GM21528 (cell line): Measurements from ENCODE around the gene FJX1.

Source experiments
- ATAC-seq: cut with Tn5 transposase; IDR thresholded peaks from one replicate; pipeline ENCODE4 v1.9.1; 2021; ENCODE audit warnings: mild to moderate bottlenecking, moderate library complexity; ENCODE audit not compliant: unreplicated experiment, low FRiP score

Gene FJX1

GRCh38 chr11:35605706-35606105 lies 12.6 kb upstream of the FJX1 start:
- ATAC-seq, result no peak

GRCh38 chr11:35606206-35606605 lies 12.1 kb upstream of the FJX1 start:
- ATAC-seq, result no peak

- no peak for ATAC-seq
These were observed 9.8 kb upstream of the FJX1 start for GRCh38 chr11:35608502-35608901.

GRCh38 chr11:35609656-35610055 lies 8.6 kb upstream of the FJX1 start:
- no peak for ATAC-seq

GRCh38 chr11:35610631-35611030 lies 7.6 kb upstream of the FJX1 start:
- ATAC-seq, result no peak

- no peak for ATAC-seq
These were observed 6.5 kb upstream of the FJX1 start for GRCh38 chr11:35611741-35612140.

GRCh38 chr11:35614939-35615569 lies 3.2 kb upstream of the FJX1 start:
- ATAC-seq, result no peak

- no peak for ATAC-seq
These were observed 2.0 kb upstream of the FJX1 start for GRCh38 chr11:35615921-35616900.

- no peak for ATAC-seq
These were observed 959 bp upstream of the FJX1 start for GRCh38 chr11:35617316-35617686.

GRCh38 chr11:35618497-35619115 lies 346 bp downstream of the FJX1 start:
- peak; percentile 51 for ATAC-seq

- ATAC-seq, result peak; percentile 41
These were observed 1.0 kb downstream of the FJX1 start for GRCh38 chr11:35619116-35619854.

- no peak for ATAC-seq
These were observed 1.8 kb downstream of the FJX1 start for GRCh38 chr11:35619855-35620640.

GRCh38 chr11:35620795-35621194 lies 2.5 kb downstream of the FJX1 start:
- no peak for ATAC-seq

GRCh38 chr11:35621620-35622019 lies 3.4 kb downstream of the FJX1 start:
- no peak for ATAC-seq

GRCh38 chr11:35622070-35622469 lies 3.8 kb downstream of the FJX1 start:
- ATAC-seq, result no peak

GRCh38 chr11:35623621-35624168 lies 5.4 kb downstream of the FJX1 start:
- no peak for ATAC-seq

GRCh38 chr11:35624316-35624715 lies 6.1 kb downstream of the FJX1 start:
- ATAC-seq, result no peak

- no peak for ATAC-seq
These were observed 6.5 kb downstream of the FJX1 start for GRCh38 chr11:35624781-35625180.

- ATAC-seq, result no peak
These were observed 8.2 kb downstream of the FJX1 start for GRCh38 chr11:35626501-35626900.

GRCh38 chr11:35629511-35629910 lies 11.3 kb downstream of the FJX1 start:
- ATAC-seq, result no peak
